K562 (cell line): ENCODE data around the gene KCNMB4. TPM values are rescaled to one million over a fixed set of nuclear protein-coding genes. Genes with fewer than 3 reads are reported as not detected.

Experiments used
- ATAC-seq: fragments of 200-7000 bp; cut with Tn5 transposase; 3 replicates; pipeline ENCODE4 v1.9.1; 2020; ENCODE audit warnings: moderate library complexity
- BruUV-seq: library from RNA; stranded (reverse); fragments of 400-500 nt; replicated peaks from 2 replicates; lab custom pipeline; 2021; lab: Mats Ljungman, UMichigan
- CTCF ChIA-PET: fragments of 300-600 bp; formaldehyde crosslinking; extraction: SDS; loops from one replicate; lab custom pipeline; 2021; ENCODE audit warnings: low intra/inter-chr PET ratio; lab: Yijun Ruan, JAX
- POLR2A ChIA-PET: fragments of 300-600, 350-650 bp; sonication (Branson Sonifier 250); formaldehyde crosslinking; extraction: SDS; loops from one replicate; lab custom pipeline; 2021; ENCODE audit warnings: antibody characterized with exemption, inconsistent platforms; lab: Yijun Ruan, JAX
- DNase-seq, 4 experiments: peaks; one replicate each; pipeline versions ENCODE4 v3.0.0 to v3.0.0-alpha.2; 2011 to 2018; ENCODE audit warnings: low spot score in 3 of 4, mixed read lengths in 3 of 4; ENCODE audit errors: extremely low read depth in 1 of 4
- FAIRE-seq: peaks from 2 replicates; lab custom pipeline; 2011; peaks lifted over from hg19 to GRCh38; lab: Jason Lieb, UNC
- H2AFZ ChIP-seq: 2 replicates; pipeline ENCODE4 v1.6.0; 2011; ENCODE audit warnings: low read depth, low read length, control low read depth, inconsistent platforms
- H3K27ac ChIP-seq: fragments of 200-600 bp; 3 replicates; pipeline ENCODE4 v1.8.0; 2011; ENCODE audit warnings: low read depth, mild to moderate bottlenecking, control low read depth, inconsistent platforms, low read length, moderate library complexity, mixed read lengths; ENCODE audit errors: extremely low read depth
- H3K27me3 ChIP-seq, 2 experiments: fragments of 300-600 bp in 1 of 2; 2 replicates in 1 of 2; 3 replicates in 1 of 2; pipeline versions ENCODE4 v1.6.0 to v1.8.0; 2011; ENCODE audit warnings: inconsistent platforms in 2 of 2, low read length in 2 of 2, mild to moderate bottlenecking in 1 of 2, mixed read lengths in 1 of 2, moderate library complexity in 1 of 2; ENCODE audit not compliant: control insufficient read depth in 2 of 2, insufficient read depth in 2 of 2
- H3K36me3 ChIP-seq: fragments of 300-600 bp; 3 replicates; pipeline ENCODE4 v1.8.0; 2011; ENCODE audit warnings: mild to moderate bottlenecking, low read length, inconsistent platforms; ENCODE audit not compliant: control insufficient read depth, insufficient read depth
- H3K4me1 ChIP-seq, 2 experiments: fragments of 200-600 bp in 1 of 2; replicated peaks in 1 of 2; 2 replicates in 1 of 2; 3 replicates in 1 of 2; pipeline versions ENCODE4 v1.5.1 to v1.8.0; 2011; ENCODE audit warnings: inconsistent platforms in 2 of 2, low read length in 2 of 2, mild to moderate bottlenecking in 1 of 2, mixed read lengths in 1 of 2, moderate library complexity in 1 of 2; ENCODE audit not compliant: control insufficient read depth in 2 of 2, insufficient read depth in 2 of 2
- H3K4me2 ChIP-seq: 2 replicates; pipeline ENCODE4 v1.6.1; 2011; ENCODE audit warnings: low read length, control low read depth, inconsistent platforms, mixed read lengths; ENCODE audit not compliant: insufficient read depth
- H3K4me3 ChIP-seq: fragments of 200-600 bp; sonication (generic), shearing (Covaris generic); 2 replicates; pipeline ENCODE4 v1.5.1; 2016; ENCODE audit warnings: control low read depth, inconsistent platforms
- H3K79me2 ChIP-seq: fragments of 200-600 bp; 3 replicates; pipeline ENCODE4 v1.8.0; 2011; ENCODE audit warnings: low read length, inconsistent platforms; ENCODE audit not compliant: control insufficient read depth, insufficient read depth
- H3K9ac ChIP-seq, 2 experiments: 2 replicates each; pipeline versions ENCODE4 v1.6.0 to v1.6.1; 2011; ENCODE audit warnings: low read depth in 2 of 2, low read length in 2 of 2, control low read depth in 1 of 2, inconsistent platforms in 1 of 2, mild to moderate bottlenecking in 1 of 2, mixed read lengths in 1 of 2; ENCODE audit not compliant: insufficient read depth in 1 of 2
- H3K9me1 ChIP-seq: one replicate; pipeline ENCODE4 v1.6.0; 2011; ENCODE audit warnings: inconsistent platforms, mild to moderate bottlenecking, low read length, moderate library complexity; ENCODE audit not compliant: control insufficient read depth, insufficient read depth
- H3K9me3 ChIP-seq: replicated peaks from 2 replicates; pipeline ENCODE4 v1.5.1; 2011; ENCODE audit warnings: low read depth, low read length, inconsistent platforms; ENCODE audit not compliant: control insufficient read depth, insufficient read depth
- H4K20me1 ChIP-seq: replicated peaks from 2 replicates; pipeline ENCODE4 v1.6.1; 2011; ENCODE audit warnings: low read length, inconsistent platforms, mixed read lengths; ENCODE audit not compliant: control insufficient read depth, insufficient read depth
- E2F4 ChIP-seq: sonication (generic); formaldehyde crosslinking; IDR thresholded peaks from 2 replicates; pipeline ENCODE4 v1.8.0; 2022; ENCODE audit warnings: mild to moderate bottlenecking, low read depth, missing genetic modification reagents
- HMGN3 ChIP-seq: IDR thresholded peaks from 2 replicates; pipeline ENCODE4 v1.6.1; 2011; ENCODE audit warnings: borderline replicate concordance, low read depth, mild to moderate bottlenecking, mixed read lengths, low read length; ENCODE audit not compliant: insufficient read length; ENCODE audit errors: extremely low read depth
- PKNOX1 ChIP-seq: fragments of 450-650 bp; IDR thresholded peaks from 2 replicates; pipeline ENCODE4 v1.6.1; 2016
- PURB ChIP-seq: sonication (generic); formaldehyde crosslinking; IDR thresholded peaks from 2 replicates; pipeline ENCODE4 v1.9.0; 2021; ENCODE audit warnings: low read depth, mild to moderate bottlenecking, missing genetic modification reagents
- RBBP5 ChIP-seq: fragments of 200-600 bp; sonication (generic); IDR thresholded peaks from 2 replicates; pipeline ENCODE4 v1.6.1; 2012; ENCODE audit warnings: borderline replicate concordance, mild to moderate bottlenecking, low read length, control low read depth, inconsistent platforms; ENCODE audit not compliant: insufficient read depth, poor library complexity, severe bottlenecking
- RBFOX2 ChIP-seq: fragments of 200-400 bp; formaldehyde crosslinking; IDR thresholded peaks from 2 replicates; pipeline ENCODE4 v1.6.1; 2017; ENCODE audit warnings: low read depth, mild to moderate bottlenecking, low read length, moderate library complexity
- SNIP1 ChIP-seq: fragments of 450-650 bp; IDR thresholded peaks from 2 replicates; pipeline ENCODE4 v1.7.1; 2017; ENCODE audit warnings: low read depth, mild to moderate bottlenecking
- TAL1 ChIP-seq: fragments of 450-650 bp; IDR thresholded peaks from 2 replicates; pipeline ENCODE4 v1.6.1; 2016; ENCODE audit warnings: mild to moderate bottlenecking
- THRA ChIP-seq: fragments of 450-650 bp; IDR thresholded peaks from 2 replicates; pipeline ENCODE4 v1.6.1; 2017; ENCODE audit warnings: mild to moderate bottlenecking, moderate library complexity
- ZEB2 ChIP-seq: fragments of 450-650 bp; IDR thresholded peaks from 2 replicates; pipeline ENCODE4 v1.6.1; 2016
- ZNF197 ChIP-seq: fragments of 200-800 bp; sonication (Bioruptor generic); IDR thresholded peaks from 2 replicates; pipeline ENCODE4 v1.6.1; 2016; ENCODE audit warnings: low read depth, missing genetic modification characterization, missing compliant biosample characterization
- WGBS: fragments of 100-300 bp; shearing (Covaris generic); methylation state at CpG from one replicate; pipeline ENCODE4 v1.1.6; 2016; ENCODE audit warnings: low coverage, mixed read lengths; ENCODE audit not compliant: insufficient coverage; ENCODE audit errors: missing lambda C conversion rate; 5-methylcytosine and 5-hydroxymethylcytosine counted together
- in situ Hi-C: fragments of 300-500 bp; cut with MboI; formaldehyde crosslinking; loops from 4 replicates; pipeline ENCODE4 v1.15.0; 2018; ENCODE audit warnings: inconsistent platforms, mixed read lengths
- intact Hi-C: fragments of 100-400 bp; cut with micrococcal nuclease; formaldehyde crosslinking; loops from 2 replicates; pipeline ENCODE4 v1.14.2; 2022
- polyA plus RNA-seq, 8 experiments: library from polyadenylated mRNA; depleted of rRNA in 4 of 8; stranded (reverse) in 5 of 8; unstranded in 3 of 8; fragments of >200 nt; fragmentation: Nextera tagmentation in 2 of 8; fragmentation: Illumina TruSeq in 1 of 8; extraction: Ambion mirVana in 2 of 8; extraction: Trizol in 1 of 8; gene quantifications; 2 replicates each; pipeline versions ENCODE4 v1.2.1 to v1.2.3, GENCODE V29; 2011 to 2014; ENCODE audit warnings: inconsistent platforms in 1 of 8, missing spikeins in 1 of 8
- total RNA-seq, 7 experiments: library from RNA; depleted of rRNA in 6 of 7; stranded (reverse); fragments of >200 nt in 6 of 7; fragmentation: Illumina TruSeq in 2 of 7; extraction: Trizol in 2 of 7; gene quantifications; 2 replicates each; pipeline versions ENCODE4 v1.2.1 to v1.2.3, GENCODE V29; 2011 to 2021; ENCODE audit warnings: low replicate concordance in 1 of 7

Gene KCNMB4
- total and polyA plus RNA-seq, 9 of the 15 experiments (the other 6 are each of a cell fraction or from before 2014, with no cell fraction given), result 0.01 to 0.14 (median 0.06) TPM; not detected in 1

DNA sequence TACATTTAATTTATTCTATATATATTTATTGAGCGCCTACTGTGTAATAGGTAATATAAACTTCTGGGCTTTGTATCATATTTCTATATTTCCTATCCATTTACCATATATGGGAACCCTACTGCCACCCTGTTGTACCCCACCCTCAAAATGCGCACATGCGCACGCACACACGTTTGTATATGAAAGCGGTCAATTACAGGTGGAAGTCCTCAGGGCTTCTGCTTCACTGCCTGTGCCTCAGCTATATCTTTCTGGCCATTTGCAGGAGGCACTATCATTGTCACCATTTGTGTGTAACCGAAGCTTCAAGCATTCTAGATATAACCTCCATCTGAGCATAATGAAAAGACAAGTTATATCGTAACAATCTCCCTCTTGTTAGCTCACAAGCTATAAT is 31.3 kb upstream of the KCNMB4 start:
- BruUV-seq, result no TSS peak
- H2AFZ ChIP-seq, result no peak overlapping the region
- H3K27me3 ChIP-seq, result no peaks in the 10 kb centered on the region
- ATAC-seq, result no peak
- no peak for TF ChIP-seq HMGN3
- TF ChIP-seq TAL1, result no peak
- no peak for TF ChIP-seq PURB (CRISPR knock-in tag)
- no peak for TF ChIP-seq SNIP1
- no peak for TF ChIP-seq ZEB2
- no peak for TF ChIP-seq THRA
- no peak for TF ChIP-seq E2F4 (CRISPR knock-in tag)
- no peak for TF ChIP-seq ZNF197
- no peak for TF ChIP-seq RBFOX2
- no peak for TF ChIP-seq RBBP5
- TF ChIP-seq PKNOX1, result no peak
- DNase-seq, result no peak
- no peaks in the 10 kb centered on the region for H3K9me1 ChIP-seq
- no peaks in the 10 kb centered on the region for H3K9me3 ChIP-seq
- POLR2A ChIA-PET, result no interaction called here
- no peaks in the 10 kb centered on the region for H3K4me1 ChIP-seq
- CTCF ChIA-PET, result no interaction called here
- no peaks in the 10 kb centered on the region for H3K79me2 ChIP-seq
- intact Hi-C loops (no loop called here), in situ Hi-C loops (no loop called here)
- no peak for FAIRE-seq
- WGBS, result 95% methylated on average over 8 of the region's 8 CpGs
- no peak overlapping the region for H3K27ac ChIP-seq
- H4K20me1 ChIP-seq, result no peaks in the 10 kb centered on the region
- no peak overlapping the region for H3K4me3 ChIP-seq
- no peak overlapping the region for H3K9ac ChIP-seq
- peaks cover 44% of the 10 kb centered on the region for H3K36me3 ChIP-seq
- H3K4me2 ChIP-seq, result no peak overlapping the region
